Activated T-helper 1 cell treated with anti-CD3 and anti-CD28 coated beads, Interleukin-2, amount 50 U/mL, for 16 hours (primary cell): ENCODE data around the gene PSMD6.

ENCODE experiments used
- DNase-seq, 2 donors: peaks; one replicate each; pipeline ENCODE4 v3.0.0-alpha.2; 2020; ENCODE audit warnings: low read depth in 1 of 2, low spot score in 1 of 2

The PSMD6 gene

DNA sequence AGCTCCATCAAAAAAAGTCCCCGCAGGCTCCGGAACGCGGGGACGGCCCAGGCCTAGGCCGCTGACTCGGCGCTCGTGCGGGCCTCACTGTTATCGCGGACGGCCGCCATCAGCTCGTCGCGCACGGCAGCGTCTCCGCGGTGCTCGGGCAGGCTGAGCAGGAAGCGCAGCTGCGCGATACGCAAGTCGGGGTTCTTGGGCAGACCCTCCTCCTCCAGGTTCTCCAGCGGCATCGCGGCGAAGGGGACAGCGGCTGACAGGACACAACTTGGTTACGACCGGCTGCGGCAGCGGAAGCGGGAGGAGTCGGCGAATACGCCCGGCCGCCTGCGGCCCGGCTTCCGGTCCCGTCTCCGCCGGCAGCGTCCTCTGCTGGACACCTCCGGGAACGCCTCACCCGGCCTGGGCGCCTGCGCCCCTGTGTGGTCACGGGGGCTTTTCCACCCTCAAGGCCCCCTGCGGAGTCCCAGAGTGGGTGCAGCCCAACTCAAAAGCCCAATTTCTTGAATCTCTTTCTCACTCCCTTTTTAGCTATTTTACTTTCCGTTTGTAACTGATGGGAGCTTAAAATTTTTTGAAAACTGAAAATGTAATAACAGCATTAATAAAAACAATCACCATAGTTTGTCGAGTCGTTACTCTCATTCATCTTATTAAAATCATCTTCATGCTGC, at the start of gene PSMD6:
Gene PSMD6, minus strand, starts transcription at position 308 of the 674 bp plus-strand sequence. Its CDS starts 75 bp downstream, at position 233.
- DNase-seq = peak; percentile 90 to 92

DNA sequence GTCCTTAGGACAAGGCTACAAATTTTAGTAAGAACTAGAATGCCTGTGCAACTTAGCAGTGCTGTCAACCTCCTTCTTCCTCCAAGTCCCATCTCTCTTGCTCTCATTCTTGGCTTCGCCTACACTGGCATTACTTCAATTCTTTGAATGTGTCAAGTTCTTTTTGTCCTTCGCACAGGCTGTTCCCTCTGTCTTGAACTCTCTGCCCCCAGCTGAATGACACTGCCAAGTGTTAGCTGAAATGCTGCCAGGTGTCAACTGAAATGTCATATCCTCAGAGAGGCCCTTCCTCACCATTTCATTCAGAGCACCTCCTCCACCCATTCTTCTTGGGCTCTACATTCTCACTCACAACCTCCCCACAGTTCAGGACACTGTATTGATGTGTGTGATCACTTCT, 48.8 kb upstream of the PSMD6 start:
- DNase-seq = no peak

- DNase-seq = no peak
Observed at GRCh38 chr3:64070704-64071103, 47.4 kb upstream of the PSMD6 start.

GRCh38 chr3:64067506-64068346, 44.4 kb upstream of the PSMD6 start:
- DNase-seq = no peak

GRCh38 chr3:64064804-64065203, 41.5 kb upstream of the PSMD6 start:
- DNase-seq = no peak

- DNase-seq = no peak
Observed at GRCh38 chr3:64063983-64064438, 40.7 kb upstream of the PSMD6 start.

- DNase-seq = no peak
Observed at GRCh38 chr3:64063207-64063982, 40.1 kb upstream of the PSMD6 start.

GRCh38 chr3:64061628-64062027, 38.3 kb upstream of the PSMD6 start:
- no peak for DNase-seq

- DNase-seq = no peak
Observed at GRCh38 chr3:64059484-64060175, 36.3 kb upstream of the PSMD6 start.

- no peak for DNase-seq
Observed at GRCh38 chr3:64058566-64058965, 35.3 kb upstream of the PSMD6 start.

- no peak for DNase-seq
Observed at GRCh38 chr3:64057231-64057630, 33.9 kb upstream of the PSMD6 start.

DNA sequence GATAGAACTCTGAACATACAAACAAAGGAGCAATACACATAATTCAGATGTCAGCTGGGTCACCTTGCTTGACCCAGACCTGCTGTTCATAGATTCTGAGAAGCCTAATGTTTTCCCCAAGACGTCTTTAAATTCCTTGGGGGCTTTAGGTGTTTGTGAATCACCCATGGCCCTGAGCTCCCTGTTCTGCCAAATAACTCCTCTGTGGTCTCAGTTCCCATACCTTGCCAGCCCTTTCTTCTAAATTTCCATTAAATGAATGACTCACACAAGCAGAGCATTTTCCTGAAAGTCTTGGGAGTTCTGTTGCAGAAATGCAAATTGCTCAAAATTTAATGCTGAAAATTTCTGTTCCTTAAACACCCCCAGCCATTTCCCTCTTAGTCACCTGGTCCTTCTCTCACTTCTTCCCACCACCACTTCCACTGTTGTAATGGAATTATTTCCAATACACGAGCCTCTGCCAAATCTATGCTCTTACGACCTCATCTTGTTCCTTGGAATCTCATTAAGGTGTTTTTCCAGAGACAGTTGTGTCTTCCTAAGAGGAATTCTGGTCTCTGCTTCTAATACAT, 33.4 kb upstream of the PSMD6 start:
- no peak for DNase-seq

- DNase-seq = no peak
Observed at GRCh38 chr3:64055076-64055475, 31.8 kb upstream of the PSMD6 start.

- DNase-seq = no peak
Observed at GRCh38 chr3:64054488-64054887, 31.2 kb upstream of the PSMD6 start.

DNA sequence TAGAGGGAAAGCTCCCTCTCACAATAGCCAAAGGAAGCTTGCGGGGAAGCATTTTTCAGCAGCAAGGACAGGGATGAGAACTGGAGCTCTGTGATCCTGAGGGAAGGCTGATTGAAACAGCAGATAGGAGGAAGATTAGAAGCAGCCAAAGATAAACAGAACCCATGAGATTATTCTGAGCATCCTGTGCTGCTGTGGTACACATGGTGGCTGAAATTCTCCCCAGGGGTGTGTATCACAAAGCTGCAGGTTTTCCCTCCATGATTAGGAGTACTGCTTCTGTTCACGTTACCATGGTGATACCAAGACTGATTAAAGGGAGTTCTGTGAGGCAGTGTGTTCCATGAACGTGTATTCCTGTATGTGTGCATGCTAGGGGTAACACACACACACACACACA, 30.3 kb upstream of the PSMD6 start:
- DNase-seq = no peak

GRCh38 chr3:64053117-64053516, 29.8 kb upstream of the PSMD6 start:
- no peak for DNase-seq

GRCh38 chr3:64049832-64050231, 26.5 kb upstream of the PSMD6 start:
- no peak for DNase-seq

- no peak for DNase-seq
Observed at GRCh38 chr3:64049136-64049535, 25.8 kb upstream of the PSMD6 start.

GRCh38 chr3:64048631-64049061, 25.4 kb upstream of the PSMD6 start:
- no peak for DNase-seq

DNA sequence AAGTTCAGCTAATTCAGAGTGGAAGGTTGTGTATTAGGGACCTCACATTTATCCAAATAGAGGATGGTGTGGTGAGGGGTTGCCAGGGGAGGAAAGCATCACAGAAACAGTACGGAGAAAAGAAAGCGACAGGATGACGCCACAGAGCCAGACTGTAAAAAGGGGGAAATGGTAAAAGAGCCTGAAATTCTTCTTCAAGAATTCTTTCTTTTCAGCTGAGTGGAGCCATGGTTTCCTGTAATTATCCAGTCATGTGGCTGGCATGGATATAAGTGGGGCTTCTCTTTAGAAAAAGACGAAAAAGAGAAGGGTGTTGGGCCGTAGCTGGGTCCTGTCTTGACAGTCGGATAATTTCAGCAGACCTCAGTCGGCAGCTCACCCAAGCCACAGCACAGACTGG, 24.5 kb upstream of the PSMD6 start:
- no peak for DNase-seq
